Measurements from ENCODE around the gene FBLN5.

FBLN5 gene

GRCh38 chr14:91879196-91879595, 68.3 kb downstream of the FBLN5 start:
- H3K4ac ChIP-seq (ENCODE audit: low read depth, low read length), result no peak overlapping the region
- no peak overlapping the region for H3K4me3 ChIP-seq (ENCODE audit: low read length)
- H2BK120ac ChIP-seq (ENCODE audit: low read depth, low read length), result no peak overlapping the region
- no peak overlapping the region for H2BK5ac ChIP-seq (ENCODE audit: low read length)
- no peak overlapping the region for H4K8ac ChIP-seq (ENCODE audit: low read depth, low read length)
- no peak overlapping the region for H3K23ac ChIP-seq (ENCODE audit: low read length)
- no peaks in the 10 kb centered on the region for H3K79me2 ChIP-seq (ENCODE audit: control insufficient read depth, insufficient read depth, low read length)
- H3K27me3 ChIP-seq (ENCODE audit: insufficient read depth, low read length, poor library complexity), result no peaks in the 10 kb centered on the region
- DNase-seq, result no peak
- H3K9ac ChIP-seq (ENCODE audit: low read length), result no peak overlapping the region
- peaks cover 3% of the 10 kb centered on the region for H3K4me1 ChIP-seq (ENCODE audit: control insufficient read depth, low read depth, low read length)
- no peak overlapping the region for H3K18ac ChIP-seq (ENCODE audit: low read length)
- no peak overlapping the region for H3K4me2 ChIP-seq (ENCODE audit: low read length)
- H3K56ac ChIP-seq (ENCODE audit: low read length), result peak overlapping the region; percentile 38
- no peaks in the 10 kb centered on the region for H3K79me1 ChIP-seq (ENCODE audit: low read length)
- H2AK5ac ChIP-seq (ENCODE audit: low read length), result no peak overlapping the region
- H3K27ac ChIP-seq (ENCODE audit: low read depth, low read length), result no peak overlapping the region
- WGBS (ENCODE audit: extremely low coverage, insufficient coverage, low lambda C conversion rate), result no CpG with 5 or more reads among the region's 6 CpGs
- H2BK15ac ChIP-seq (replicated peaks; ENCODE audit: low read depth), result no peak overlapping the region
- no peaks in the 10 kb centered on the region for H3K36me3 ChIP-seq (ENCODE audit: control insufficient read depth, insufficient read depth, low read length)
- no peak overlapping the region for H4K5ac ChIP-seq (ENCODE audit: low read length)

- Histone ChIP-seq H3K4me3 (ENCODE audit: low read length) (no peak overlapping the region), H2BK5ac (ENCODE audit: low read length) (no peak overlapping the region), H3K9ac (ENCODE audit: low read length) (no peak overlapping the region), H3K4me1 (ENCODE audit: control insufficient read depth, low read depth, low read length) (no peaks in the 10 kb centered on the region), H2AK5ac (ENCODE audit: low read length) (no peak overlapping the region), H3K18ac (ENCODE audit: low read length) (no peak overlapping the region), H3K56ac (ENCODE audit: low read length) (no peak overlapping the region), H3K36me3 (ENCODE audit: control insufficient read depth, insufficient read depth, low read length) (no peaks in the 10 kb centered on the region), H3K79me1 (ENCODE audit: low read length) (no peaks in the 10 kb centered on the region), H3K27ac (ENCODE audit: low read depth, low read length) (no peak overlapping the region), H4K8ac (ENCODE audit: low read depth, low read length) (no peak overlapping the region), H3K79me2 (ENCODE audit: control insufficient read depth, insufficient read depth, low read length) (no peaks in the 10 kb centered on the region), H2BK120ac (ENCODE audit: low read depth, low read length) (no peak overlapping the region), H3K4ac (ENCODE audit: low read depth, low read length) (no peak overlapping the region), H3K4me2 (ENCODE audit: low read length) (no peak overlapping the region), H3K23ac (ENCODE audit: low read length) (no peak overlapping the region), H4K5ac (ENCODE audit: low read length) (no peak overlapping the region), H2BK15ac (replicated peaks; ENCODE audit: low read depth) (no peak overlapping the region), H3K27me3 (ENCODE audit: insufficient read depth, low read length, poor library complexity) (no peaks in the 10 kb centered on the region)
- DNase-seq, result no peak
- WGBS (ENCODE audit: extremely low coverage, insufficient coverage, low lambda C conversion rate), result no CpG with 5 or more reads among the region's 5 CpGs
These were observed 69.2 kb downstream of the FBLN5 start for GRCh38 chr14:91878274-91878673.

- Histone ChIP-seq H3K18ac (ENCODE audit: low read length) (no peak overlapping the region), H3K23ac (ENCODE audit: low read length) (no peak overlapping the region), H3K4ac (ENCODE audit: low read depth, low read length) (no peak overlapping the region), H3K56ac (ENCODE audit: low read length) (no peak overlapping the region), H3K4me1 (ENCODE audit: control insufficient read depth, low read depth, low read length) (no peaks in the 10 kb centered on the region), H3K79me2 (ENCODE audit: control insufficient read depth, insufficient read depth, low read length) (no peaks in the 10 kb centered on the region), H3K36me3 (ENCODE audit: control insufficient read depth, insufficient read depth, low read length) (no peaks in the 10 kb centered on the region), H3K9ac (ENCODE audit: low read length) (no peak overlapping the region), H4K8ac (ENCODE audit: low read depth, low read length) (no peak overlapping the region), H3K27ac (ENCODE audit: low read depth, low read length) (no peak overlapping the region), H3K79me1 (ENCODE audit: low read length) (no peaks in the 10 kb centered on the region), H2BK5ac (ENCODE audit: low read length) (no peak overlapping the region), H2AK5ac (ENCODE audit: low read length) (no peak overlapping the region), H3K4me3 (ENCODE audit: low read length) (no peak overlapping the region), H4K5ac (ENCODE audit: low read length) (no peak overlapping the region), H3K27me3 (ENCODE audit: insufficient read depth, low read length, poor library complexity) (no peaks in the 10 kb centered on the region), H2BK15ac (replicated peaks; ENCODE audit: low read depth) (no peak overlapping the region), H3K4me2 (ENCODE audit: low read length) (no peak overlapping the region), H2BK120ac (ENCODE audit: low read depth, low read length) (no peak overlapping the region)
- WGBS (ENCODE audit: extremely low coverage, insufficient coverage, low lambda C conversion rate), result no CpG with 5 or more reads among the region's 13 CpGs
- DNase-seq, result no peak
These were observed 70.0 kb downstream of the FBLN5 start for GRCh38 chr14:91877376-91877915.

GRCh38 chr14:91876492-91876891, 71.0 kb downstream of the FBLN5 start:
- Histone ChIP-seq H3K23ac (ENCODE audit: low read length) (no peak overlapping the region), H4K5ac (ENCODE audit: low read length) (no peak overlapping the region), H3K27me3 (ENCODE audit: insufficient read depth, low read length, poor library complexity) (no peaks in the 10 kb centered on the region), H3K56ac (ENCODE audit: low read length) (no peak overlapping the region), H3K4me2 (ENCODE audit: low read length) (no peak overlapping the region), H2AK5ac (ENCODE audit: low read length) (no peak overlapping the region), H3K79me2 (ENCODE audit: control insufficient read depth, insufficient read depth, low read length) (no peaks in the 10 kb centered on the region), H3K27ac (ENCODE audit: low read depth, low read length) (no peak overlapping the region), H3K4me3 (ENCODE audit: low read length) (no peak overlapping the region), H2BK15ac (replicated peaks; ENCODE audit: low read depth) (no peak overlapping the region), H3K36me3 (ENCODE audit: control insufficient read depth, insufficient read depth, low read length) (no peaks in the 10 kb centered on the region), H3K9ac (ENCODE audit: low read length) (no peak overlapping the region), H3K4me1 (ENCODE audit: control insufficient read depth, low read depth, low read length) (no peaks in the 10 kb centered on the region), H4K8ac (ENCODE audit: low read depth, low read length) (no peak overlapping the region), H2BK5ac (ENCODE audit: low read length) (no peak overlapping the region), H3K18ac (ENCODE audit: low read length) (no peak overlapping the region), H3K79me1 (ENCODE audit: low read length) (no peaks in the 10 kb centered on the region), H3K4ac (ENCODE audit: low read depth, low read length) (no peak overlapping the region), H2BK120ac (ENCODE audit: low read depth, low read length) (no peak overlapping the region)
- DNase-seq, result no peak
- no CpG with 5 or more reads among the region's 6 CpGs for WGBS (ENCODE audit: extremely low coverage, insufficient coverage, low lambda C conversion rate)

- no peaks in the 10 kb centered on the region for H3K79me2 ChIP-seq (ENCODE audit: control insufficient read depth, insufficient read depth, low read length)
- no peaks in the 10 kb centered on the region for H3K36me3 ChIP-seq (ENCODE audit: control insufficient read depth, insufficient read depth, low read length)
- no peaks in the 10 kb centered on the region for H3K4me1 ChIP-seq (ENCODE audit: control insufficient read depth, low read depth, low read length)
- no CpG with 5 or more reads among the region's 9 CpGs for WGBS (ENCODE audit: extremely low coverage, insufficient coverage, low lambda C conversion rate)
- no peak overlapping the region for H3K4me2 ChIP-seq (ENCODE audit: low read length)
- H3K79me1 ChIP-seq (ENCODE audit: low read length), result no peaks in the 10 kb centered on the region
- no peak overlapping the region for H3K23ac ChIP-seq (ENCODE audit: low read length)
- H3K27ac ChIP-seq (ENCODE audit: low read depth, low read length), result no peak overlapping the region
- no peak overlapping the region for H3K9ac ChIP-seq (ENCODE audit: low read length)
- H4K5ac ChIP-seq (ENCODE audit: low read length), result no peak overlapping the region
- H3K4me3 ChIP-seq (ENCODE audit: low read length), result no peak overlapping the region
- no peak overlapping the region for H3K18ac ChIP-seq (ENCODE audit: low read length)
- no peaks in the 10 kb centered on the region for H3K27me3 ChIP-seq (ENCODE audit: insufficient read depth, low read length, poor library complexity)
- H3K4ac ChIP-seq (ENCODE audit: low read depth, low read length), result no peak overlapping the region
- DNase-seq, result no peak
- no peak overlapping the region for H2BK120ac ChIP-seq (ENCODE audit: low read depth, low read length)
- H2AK5ac ChIP-seq (ENCODE audit: low read length), result no peak overlapping the region
- no peak overlapping the region for H4K8ac ChIP-seq (ENCODE audit: low read depth, low read length)
- no peak overlapping the region for H3K56ac ChIP-seq (ENCODE audit: low read length)
- no peak overlapping the region for H2BK5ac ChIP-seq (ENCODE audit: low read length)
- no peak overlapping the region for H2BK15ac ChIP-seq (replicated peaks; ENCODE audit: low read depth)
These were observed 71.8 kb downstream of the FBLN5 start for GRCh38 chr14:91875525-91876286.
